Central memory CD4-positive, alpha-beta T cell (primary cell): ENCODE measurements around the gene MPPED1.

ENCODE experiments used
- DNase-seq: peaks from one replicate; pipeline ENCODE4 v3.0.0; 2022

Gene MPPED1

GRCh38 chr22:43479301-43479950, 67.6 kb downstream of the MPPED1 start:
- DNase-seq, result no peak

GRCh38 chr22:43479962-43480361, 68.1 kb downstream of the MPPED1 start:
- no peak for DNase-seq

GRCh38 chr22:43481568-43482317, 69.9 kb downstream of the MPPED1 start:
- DNase-seq, result no peak

- no peak for DNase-seq
Measured at GRCh38 chr22:43482318-43482625, 70.5 kb downstream of the MPPED1 start.

GRCh38 chr22:43483266-43483665, 71.5 kb downstream of the MPPED1 start:
- DNase-seq, result no peak

- no peak for DNase-seq
Measured at GRCh38 chr22:43483669-43484068, 71.9 kb downstream of the MPPED1 start.

- no peak for DNase-seq
Measured at GRCh38 chr22:43484227-43484626, 72.4 kb downstream of the MPPED1 start.

- DNase-seq, result no peak
Measured at GRCh38 chr22:43485502-43486089, 73.8 kb downstream of the MPPED1 start.

- no peak for DNase-seq
Measured at GRCh38 chr22:43487311-43488030, 75.7 kb downstream of the MPPED1 start.

- no peak for DNase-seq
Measured at GRCh38 chr22:43488031-43488866, 76.4 kb downstream of the MPPED1 start.

GRCh38 chr22:43488937-43489336, 77.1 kb downstream of the MPPED1 start:
- DNase-seq, result no peak

- DNase-seq, result no peak
Measured at GRCh38 chr22:43490311-43490710, 78.5 kb downstream of the MPPED1 start.

GRCh38 chr22:43491177-43491576, 79.4 kb downstream of the MPPED1 start:
- DNase-seq, result no peak

- DNase-seq, result no peak
Measured at GRCh38 chr22:43491737-43492136, 79.9 kb downstream of the MPPED1 start.

- no peak for DNase-seq
Measured at GRCh38 chr22:43493297-43493696, 81.5 kb downstream of the MPPED1 start.

GRCh38 chr22:43497956-43498855, 86.4 kb downstream of the MPPED1 start:
- no peak for DNase-seq

- no peak for DNase-seq
Measured at GRCh38 chr22:43498856-43499253, 87.0 kb downstream of the MPPED1 start.

- DNase-seq, result no peak
Measured at GRCh38 chr22:43500792-43501785, 89.3 kb downstream of the MPPED1 start.

- DNase-seq, result no peak
Measured at GRCh38 chr22:43501878-43502277, 90.1 kb downstream of the MPPED1 start.

- no peak for DNase-seq
Measured at GRCh38 chr22:43502306-43502874, 90.6 kb downstream of the MPPED1 start.
